ENCODE measurements around the gene SLX9.

The SLX9 gene

GRCh38 chr21:44987886-44988606, 48.2 kb downstream of the SLX9 start:
- in situ Hi-C loops (cut with MboI; ENCODE audit: low sequenced_read_pairs), result no loop called here

- in situ Hi-C loops (cut with MboI; ENCODE audit: low sequenced_read_pairs), result no loop called here
Measured at GRCh38 chr21:44988607-44989536, 49.0 kb downstream of the SLX9 start.

DNA sequence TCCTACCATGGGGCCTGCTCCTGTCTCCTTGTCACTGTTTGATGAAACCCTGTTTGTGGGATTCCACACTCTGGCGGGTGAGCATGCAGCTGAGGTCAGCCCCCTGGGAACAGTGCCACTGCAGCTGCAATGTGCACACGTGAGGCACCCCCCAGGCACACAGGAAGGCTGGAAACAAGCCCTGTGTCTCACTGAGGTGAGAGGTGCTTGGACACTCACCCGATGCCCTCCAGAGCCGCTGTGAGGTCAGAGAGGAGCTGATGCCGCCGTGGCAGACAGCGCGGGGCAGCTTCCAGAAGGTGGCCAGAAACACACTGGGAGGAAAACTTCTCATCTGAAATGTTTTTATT, 49.7 kb downstream of the SLX9 start:
- in situ Hi-C loops (cut with MboI; ENCODE audit: low sequenced_read_pairs), result no loop called here

GRCh38 chr21:44989943-44990780, 50.3 kb downstream of the SLX9 start:
- in situ Hi-C loops (cut with MboI; ENCODE audit: low sequenced_read_pairs), result no loop called here

- in situ Hi-C loops (cut with MboI; ENCODE audit: low sequenced_read_pairs), result no loop called here
Measured at GRCh38 chr21:44990921-44991320, 51.1 kb downstream of the SLX9 start.

GRCh38 chr21:44991538-44992483, 52.0 kb downstream of the SLX9 start:
- in situ Hi-C loops (cut with MboI; ENCODE audit: low sequenced_read_pairs), result no loop called here

DNA sequence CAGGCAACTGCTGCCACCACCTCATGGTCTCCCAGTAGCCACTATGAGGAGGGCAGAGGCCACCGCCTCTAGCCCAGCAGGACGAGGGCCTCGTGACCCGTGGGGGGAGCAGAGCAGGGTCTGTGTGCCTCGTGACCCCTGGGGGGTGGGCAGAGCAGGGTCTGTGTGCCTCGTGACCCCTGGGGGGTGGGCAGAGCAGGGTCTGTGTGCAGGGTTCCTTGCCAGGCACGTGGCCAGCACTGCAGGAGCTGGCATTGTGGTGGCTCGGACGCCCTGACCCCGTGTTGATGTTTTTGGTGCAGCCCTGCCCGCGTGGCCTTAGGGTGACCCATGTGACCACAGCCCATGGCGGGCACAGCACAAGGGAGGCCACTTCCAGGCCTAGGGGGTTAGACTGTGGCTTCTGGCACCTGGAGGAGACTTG, 52.8 kb downstream of the SLX9 start:
- in situ Hi-C loops (cut with MboI; ENCODE audit: low sequenced_read_pairs), result no loop called here

GRCh38 chr21:44993321-44994046, 53.7 kb downstream of the SLX9 start:
- in situ Hi-C loops (cut with MboI; ENCODE audit: low sequenced_read_pairs), result no loop called here

DNA sequence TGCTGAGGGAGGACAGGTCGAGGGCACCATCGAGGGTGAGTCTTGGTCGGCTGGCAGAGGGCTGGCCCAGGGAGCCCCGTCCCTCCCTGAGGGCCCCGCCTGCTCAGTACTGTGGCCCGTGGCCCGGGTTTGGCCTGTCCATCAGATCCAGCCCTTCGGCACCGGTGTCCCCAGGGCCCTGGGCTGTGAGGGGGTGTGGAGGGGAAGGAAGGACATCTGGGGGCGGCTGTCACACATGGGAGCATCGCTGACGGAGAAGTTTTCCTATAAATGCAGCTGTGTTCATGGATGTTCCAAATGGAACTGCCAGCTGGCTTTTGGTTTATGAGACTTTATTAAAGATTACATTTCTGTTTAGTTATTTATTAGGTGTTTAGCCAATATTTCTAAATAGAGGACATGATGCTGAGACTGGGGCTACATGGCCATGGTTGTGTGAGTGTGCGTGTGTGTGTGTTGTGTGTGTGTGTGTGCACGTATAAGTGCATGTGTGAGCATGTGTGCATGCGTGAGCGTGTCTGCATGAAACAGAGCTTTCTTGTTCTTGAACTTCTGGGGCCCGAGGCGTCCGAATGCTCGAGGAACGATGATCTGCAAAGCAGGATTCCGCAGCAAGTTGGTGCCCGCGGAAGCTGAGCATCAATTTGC, 54.3 kb downstream of the SLX9 start:
- in situ Hi-C loops (cut with MboI; ENCODE audit: low sequenced_read_pairs), result no loop called here

DNA sequence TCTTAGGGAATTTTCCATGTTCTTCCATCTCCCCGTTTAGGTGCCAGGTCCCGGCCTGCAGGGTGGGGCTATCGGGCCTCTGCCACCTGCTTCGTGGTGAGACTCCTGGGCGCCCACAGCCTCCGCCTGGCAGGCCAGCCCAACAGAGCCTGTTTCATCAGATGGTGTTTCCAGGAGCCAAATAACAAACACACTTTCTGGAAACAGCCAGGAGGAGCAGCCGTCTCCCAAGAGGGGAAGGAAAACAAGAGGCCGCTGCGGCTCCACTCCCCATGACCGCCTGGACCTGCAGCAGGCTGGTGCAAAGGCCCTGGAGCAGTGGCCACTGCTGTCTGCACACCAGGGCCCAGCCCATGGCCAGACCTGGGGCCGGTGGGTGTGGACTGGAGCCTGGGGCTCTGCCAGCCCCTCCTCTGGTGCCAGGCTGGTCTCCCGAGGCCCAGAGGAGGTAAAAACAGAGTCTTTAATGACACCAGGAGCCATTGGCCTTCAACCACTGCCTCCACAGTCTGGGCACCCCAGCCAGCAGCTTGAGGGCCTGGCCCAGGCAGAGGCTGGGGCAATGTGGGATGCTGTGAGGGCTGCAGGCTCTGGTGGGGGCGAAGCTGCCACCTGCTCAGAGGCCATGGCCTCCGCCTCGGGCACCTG, 55.0 kb downstream of the SLX9 start:
- in situ Hi-C loops (cut with MboI; ENCODE audit: low sequenced_read_pairs), result no loop called here

GRCh38 chr21:44995343-44995941, 55.6 kb downstream of the SLX9 start:
- in situ Hi-C loops (cut with MboI; ENCODE audit: low sequenced_read_pairs), result no loop called here

- in situ Hi-C loops (cut with MboI; ENCODE audit: low sequenced_read_pairs), result no loop called here
Measured at GRCh38 chr21:44996096-44996495, 56.3 kb downstream of the SLX9 start.

DNA sequence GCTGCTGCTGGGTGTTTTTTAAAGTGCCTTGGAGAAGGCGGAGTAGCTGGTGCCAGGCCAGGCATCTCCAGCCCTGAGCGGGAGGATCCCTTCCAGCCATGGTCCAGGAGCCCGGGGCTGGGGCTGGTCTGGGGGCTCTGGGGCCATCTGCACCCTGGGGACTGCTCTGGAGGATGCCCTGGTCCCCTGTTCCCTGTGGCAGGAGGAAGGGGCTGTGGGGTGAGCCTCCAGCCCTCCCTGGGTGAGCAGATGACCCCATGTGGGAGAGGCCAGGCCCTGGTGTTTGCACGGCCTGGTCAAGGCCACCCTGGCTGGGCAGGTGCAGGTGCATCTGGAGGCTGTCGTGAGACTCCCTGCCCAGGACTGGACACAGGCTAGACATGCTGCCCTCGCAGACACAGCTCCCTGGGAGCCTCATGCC, 56.7 kb downstream of the SLX9 start:
- in situ Hi-C loops (cut with MboI; ENCODE audit: low sequenced_read_pairs), result no loop called here

DNA sequence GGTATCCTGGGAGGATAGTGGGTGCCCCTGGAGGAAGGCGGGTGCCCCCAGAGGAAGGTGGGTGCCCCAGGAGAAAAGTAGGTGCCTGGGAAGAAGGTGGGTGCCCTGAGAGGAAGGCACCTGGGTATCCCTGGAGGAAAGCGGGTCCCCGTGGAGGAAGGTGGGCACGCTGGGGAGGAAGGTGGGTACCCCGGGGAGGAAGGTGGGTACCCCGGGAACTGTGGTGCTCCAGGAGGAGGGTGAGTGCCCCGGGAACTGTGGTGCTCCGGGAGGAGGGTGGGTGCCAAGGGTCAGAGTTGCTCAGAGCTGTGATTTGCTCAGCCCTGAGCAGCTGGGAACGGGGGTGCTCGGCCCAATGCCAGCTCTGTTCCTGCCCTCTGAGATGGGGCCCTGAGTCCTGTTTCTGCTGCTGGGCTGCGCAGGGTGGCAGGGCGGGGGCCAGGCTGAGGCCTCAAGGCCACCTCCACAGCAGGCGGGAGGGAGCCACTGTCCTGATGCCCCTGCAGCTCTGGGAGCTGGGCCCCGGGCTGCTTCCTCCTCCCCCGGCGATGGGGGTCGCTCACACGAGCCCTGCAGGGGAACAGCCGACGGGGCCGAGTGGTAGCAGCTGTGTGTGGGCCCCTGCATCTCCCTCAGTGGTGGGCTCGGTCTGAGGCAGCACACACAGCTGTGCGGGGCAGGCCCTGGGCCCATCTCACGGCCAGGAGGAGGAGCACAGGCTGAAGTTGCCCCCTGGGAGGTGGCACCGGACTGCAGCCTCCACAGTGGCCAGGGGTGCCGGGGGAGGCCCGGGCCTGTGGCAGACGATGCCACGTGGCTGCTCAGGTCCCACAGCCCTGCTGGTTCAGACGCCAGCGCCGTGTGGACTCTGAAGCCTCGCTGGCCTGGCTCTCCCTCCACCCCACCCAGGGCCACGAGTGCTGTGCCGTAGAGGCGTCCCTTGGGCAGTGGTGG, 57.4 kb downstream of the SLX9 start:
- in situ Hi-C loops (cut with MboI; ENCODE audit: low sequenced_read_pairs), result no loop called here

DNA sequence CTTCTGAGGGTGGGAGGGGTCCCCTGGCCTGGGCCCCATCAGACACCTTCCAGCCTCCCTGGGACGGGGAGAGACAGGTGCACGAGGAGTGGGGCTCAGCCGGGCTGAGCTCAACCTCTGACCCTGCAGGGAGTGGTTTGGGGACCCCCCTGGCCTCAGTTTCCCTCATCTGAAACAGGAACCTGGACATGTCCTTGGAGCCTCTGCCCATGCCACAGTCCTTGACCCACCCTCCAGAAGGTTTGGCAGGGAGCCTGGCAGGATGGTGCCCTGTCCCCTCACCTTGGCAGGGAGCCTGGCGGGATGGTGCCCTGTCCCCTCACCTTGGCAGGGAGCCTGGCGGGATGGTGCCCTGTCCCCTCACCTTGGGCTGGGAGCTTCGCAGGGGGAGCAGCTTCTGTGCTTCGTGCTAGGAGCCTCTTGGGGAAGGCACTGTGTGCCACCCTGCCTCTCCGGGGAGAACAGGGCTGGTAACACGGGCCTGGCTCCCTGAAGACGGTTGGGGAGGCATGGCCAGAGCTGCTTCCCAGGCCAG, 58.3 kb downstream of the SLX9 start:
- in situ Hi-C loops (cut with MboI; ENCODE audit: low sequenced_read_pairs), result no loop called here

DNA sequence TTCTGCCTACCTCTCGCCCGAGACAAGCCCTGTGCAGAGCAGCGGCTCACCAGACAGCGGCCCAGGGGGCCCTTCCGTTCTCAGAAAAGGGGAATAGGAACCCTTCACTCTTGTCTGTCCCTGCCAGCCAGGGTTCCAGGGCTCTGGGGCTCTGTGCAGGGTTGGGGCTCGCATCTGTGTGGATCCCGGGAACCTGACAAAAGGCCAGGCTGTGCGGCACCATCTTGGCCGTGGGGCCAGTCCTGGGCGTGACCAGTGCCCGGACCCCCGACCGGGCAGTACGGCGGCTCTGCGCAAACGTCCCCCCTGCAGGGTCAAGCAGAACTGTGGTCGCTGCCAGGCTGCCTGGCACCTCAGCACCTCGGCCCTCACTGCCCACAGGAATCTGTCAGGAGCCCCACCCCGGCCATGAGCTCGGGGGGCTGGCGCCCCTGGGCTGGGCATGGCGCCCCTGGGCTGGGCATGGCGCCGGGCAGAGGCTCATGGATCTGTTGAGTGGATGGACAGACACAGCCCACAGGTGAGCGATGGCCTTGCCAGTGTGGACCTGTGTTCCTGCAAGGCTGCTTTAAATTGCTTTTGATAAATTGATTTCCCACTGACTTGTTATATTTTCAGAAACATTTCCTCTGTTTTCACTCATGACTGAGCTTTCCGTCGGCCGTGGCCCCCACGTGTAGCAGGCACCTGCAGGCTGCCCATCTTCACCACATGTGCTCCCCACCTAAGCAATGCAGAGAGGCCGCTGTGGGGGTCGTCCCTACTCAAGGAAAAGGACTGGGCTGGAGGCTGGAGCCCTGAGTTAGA, 59.0 kb downstream of the SLX9 start:
- in situ Hi-C loops (cut with MboI; ENCODE audit: low sequenced_read_pairs), result no loop called here

Measured in hTERT RPE-1 (cell line).